Germinal center (tissue), 1 donor: ENCODE results near the gene EIF3I.
A peak's percentile ranks its signal among the peaks of the same experiment; 100 is the strongest.

Experiments
- DNase-seq: peaks from one replicate; pipeline ENCODE4 v3.0.0; 2012; ENCODE audit warnings: mixed read lengths, low spot score

EIF3I gene

GRCh38 chr1:32198237-32199042 lies 23.8 kb upstream of the EIF3I start:
- DNase-seq = no peak

GRCh38 chr1:32199043-32199716 lies 23.0 kb upstream of the EIF3I start:
- DNase-seq = no peak

- DNase-seq = no peak
These were observed 22.5 kb upstream of the EIF3I start for GRCh38 chr1:32199717-32200072.

- DNase-seq = peak; percentile 82
These were observed 21.8 kb upstream of the EIF3I start, which contains the start of gene CCDC28B for GRCh38 chr1:32200226-32201010. Gene CCDC28B (plus strand): TSS chr1:32200595. CDS start chr1:32201936, 1,341 bp downstream.

GRCh38 chr1:32201011-32201855 lies 21.0 kb upstream of the EIF3I start:
- DNase-seq = peak; percentile 62

GRCh38 chr1:32204943-32205361 lies 17.3 kb upstream of the EIF3I start:
- DNase-seq = no peak

- DNase-seq = peak; percentile 91
These were observed 16.5 kb upstream of the EIF3I start, which contains the start of gene IQCC for GRCh38 chr1:32205401-32206370. Gene IQCC (plus strand): TSS chr1:32205671. CDS start chr1:32205682, 11 bp downstream.

GRCh38 chr1:32208469-32208868 lies 13.7 kb upstream of the EIF3I start:
- DNase-seq = peak; percentile 45

- DNase-seq = no peak
These were observed 13.3 kb upstream of the EIF3I start, which contains the start of gene DCDC2B for GRCh38 chr1:32208891-32209328. Gene DCDC2B (plus strand): TSS chr1:32209089. CDS start chr1:32209094, 5 bp downstream.

- DNase-seq = peak; percentile 69
These were observed 6.4 kb upstream of the EIF3I start for GRCh38 chr1:32215629-32216480.

- DNase-seq = no peak
These were observed 5.6 kb upstream of the EIF3I start for GRCh38 chr1:32216566-32216965.

- no peak for DNase-seq
These were observed 3.2 kb upstream of the EIF3I start for GRCh38 chr1:32219022-32219421.

GRCh38 chr1:32220746-32221580 lies 1.2 kb upstream of the EIF3I start:
- no peak for DNase-seq

- DNase-seq = no peak
These were observed 627 bp upstream of the EIF3I start for GRCh38 chr1:32221581-32221979.

GRCh38 chr1:32223683-32224082 lies 1.5 kb downstream of the EIF3I start:
- no peak for DNase-seq

- DNase-seq = no peak
These were observed 2.1 kb downstream of the EIF3I start for GRCh38 chr1:32224285-32224684.

- DNase-seq = no peak
These were observed 6.6 kb downstream of the EIF3I start for GRCh38 chr1:32228771-32229170.

- DNase-seq = no peak
These were observed 9.7 kb downstream of the EIF3I start for GRCh38 chr1:32231843-32232432.
